Common myeloid progenitor, CD34-positive (primary cell): Measurements from ENCODE around the gene SYNDIG1.

Experiments
- CTCF ChIA-PET: fragments of 350-600 bp; sonication (Branson Sonifier 250); formaldehyde crosslinking; loops from one replicate; lab custom pipeline; 2021; ENCODE audit warnings: antibody characterized with exemption; lab: Charles Lee
- POLR2A ChIA-PET: fragments of 350-600 bp; sonication (Branson Sonifier 250); formaldehyde crosslinking; loops from one replicate; lab custom pipeline; 2021; ENCODE audit warnings: antibody characterized with exemption; lab: Charles Lee
- DNase-seq, 3 donors: peaks; one replicate each; pipeline versions ENCODE4 v3.0.0 to v3.0.0-alpha.2; 2013
- H3K27ac ChIP-seq, 2 experiments: 1 replicate in 1 of 2; 2 replicates in 1 of 2; pipeline ENCODE4 v1.7.0; 2013; ENCODE audit warnings: inconsistent platforms in 2 of 2, low read length in 2 of 2, mild to moderate bottlenecking in 2 of 2, low read depth in 1 of 2, moderate library complexity in 1 of 2; ENCODE audit not compliant: severe bottlenecking in 2 of 2, insufficient read depth in 1 of 2, poor library complexity in 1 of 2
- H3K27me3 ChIP-seq, 5 experiments: replicated peaks in 2 of 5; 1 replicate in 3 of 5; 2 replicates in 2 of 5; pipeline versions ENCODE4 v1.6.1 to v1.7.0; 2013; ENCODE audit warnings: low read length in 4 of 5, mild to moderate bottlenecking in 2 of 5, moderate library complexity in 2 of 5, inconsistent platforms in 1 of 5; ENCODE audit not compliant: insufficient read depth in 5 of 5, control insufficient read depth in 4 of 5
- H3K36me3 ChIP-seq, 4 experiments: 1 replicate in 2 of 4; 2 replicates in 2 of 4; pipeline versions ENCODE4 v1.6.1 to v1.7.0; 2013; ENCODE audit warnings: low read length in 3 of 4, control low read depth in 1 of 4, mild to moderate bottlenecking in 1 of 4; ENCODE audit not compliant: control insufficient read depth in 4 of 4, insufficient read depth in 4 of 4
- H3K4me1 ChIP-seq, 4 experiments: 1 replicate in 3 of 4; 2 replicates in 1 of 4; pipeline versions ENCODE4 v1.6.1 to v1.7.1; 2013; ENCODE audit warnings: low read length in 3 of 4, mild to moderate bottlenecking in 3 of 4, control low read depth in 1 of 4, inconsistent platforms in 1 of 4, moderate library complexity in 1 of 4; ENCODE audit not compliant: control insufficient read depth in 4 of 4, insufficient read depth in 4 of 4; ENCODE audit errors: control extremely low read depth in 1 of 4
- H3K4me3 ChIP-seq, 7 experiments: 1 replicate in 4 of 7; 2 replicates in 3 of 7; pipeline versions ENCODE4 v1.5.1 to v1.7.0; 2013; ENCODE audit warnings: mild to moderate bottlenecking in 7 of 7, low read length in 6 of 7, moderate library complexity in 6 of 7, inconsistent platforms in 2 of 7, low read depth in 2 of 7, control low read depth in 1 of 7; ENCODE audit not compliant: insufficient read depth in 4 of 7, control insufficient read depth in 1 of 7; ENCODE audit errors: extremely low read depth in 1 of 7
- H3K9me3 ChIP-seq, 5 experiments: 1 replicate in 4 of 5; 2 replicates in 1 of 5; pipeline versions ENCODE4 v1.6.1 to v1.7.1; 2013; ENCODE audit warnings: low read length in 4 of 5, mild to moderate bottlenecking in 2 of 5, inconsistent platforms in 1 of 5, low read depth in 1 of 5, moderate library complexity in 1 of 5; ENCODE audit not compliant: control insufficient read depth in 4 of 5, insufficient read depth in 2 of 5; ENCODE audit errors: control extremely low read depth in 1 of 5
- WGBS: methylation state at CpG from one replicate; pipeline ENCODE4 v1.1.5; 2013; ENCODE audit not compliant: insufficient coverage; 5-methylcytosine and 5-hydroxymethylcytosine counted together

Gene SYNDIG1

GRCh38 chr20:24598996-24599395 is 129.6 kb downstream of the SYNDIG1 start:
- H3K36me3 ChIP-seq: no peaks in the 10 kb centered on the region
- ChIA-PET CTCF (no interaction called here), POLR2A (no interaction called here)
- no peak for DNase-seq
- no peaks in the 10 kb centered on the region for H3K4me1 ChIP-seq
- no peak overlapping the region for H3K27ac ChIP-seq
- H3K27me3 ChIP-seq: no peaks in the 10 kb centered on the region
- H3K4me3 ChIP-seq: no peak overlapping the region
- peaks cover 0 to 8% (median 5%) of the 10 kb centered on the region in 5 experiments for H3K9me3 ChIP-seq

GRCh38 chr20:24600012-24600411 is 130.6 kb downstream of the SYNDIG1 start:
- H3K36me3 ChIP-seq: no peaks in the 10 kb centered on the region
- no peak overlapping the region for H3K27ac ChIP-seq
- H3K9me3 ChIP-seq: peaks cover 0 to 8% (median 5%) of the 10 kb centered on the region in 5 experiments
- no CpG with 5 or more reads among the region's 3 CpGs for WGBS
- CTCF ChIA-PET: no interaction called here
- H3K4me1 ChIP-seq: no peaks in the 10 kb centered on the region
- POLR2A ChIA-PET: no interaction called here
- DNase-seq: no peak
- H3K27me3 ChIP-seq: no peaks in the 10 kb centered on the region
- no peak overlapping the region for H3K4me3 ChIP-seq

GRCh38 chr20:24603454-24603853 is 134.0 kb downstream of the SYNDIG1 start:
- ChIA-PET POLR2A (no interaction called here), CTCF (no interaction called here)
- H3K36me3 ChIP-seq: no peaks in the 10 kb centered on the region
- DNase-seq: no peak
- H3K27me3 ChIP-seq: no peaks in the 10 kb centered on the region
- no peak overlapping the region for H3K27ac ChIP-seq
- peaks cover 0 to 8% (median 2%) of the 10 kb centered on the region in 5 experiments for H3K9me3 ChIP-seq
- H3K4me3 ChIP-seq: no peak overlapping the region
- no peaks in the 10 kb centered on the region for H3K4me1 ChIP-seq
- WGBS: 94% methylated on average over 5 of the region's 8 CpGs

- Histone ChIP-seq H3K4me3 (no peak overlapping the region), H3K9me3 (peaks cover 0 to 5% (median 2%) of the 10 kb centered on the region in 5 experiments), H3K27me3 (no peaks in the 10 kb centered on the region), H3K36me3 (no peaks in the 10 kb centered on the region), H3K27ac (no peak overlapping the region), H3K4me1 (no peaks in the 10 kb centered on the region)
- ChIA-PET POLR2A (no interaction called here), CTCF (no interaction called here)
- no peak for DNase-seq
- WGBS: 97% methylated on average over 3 of the region's 4 CpGs
Observed at GRCh38 chr20:24604966-24605665, 135.7 kb downstream of the SYNDIG1 start.

GRCh38 chr20:24605937-24606455 is 136.6 kb downstream of the SYNDIG1 start:
- no peak for DNase-seq
- POLR2A ChIA-PET: no interaction called here
- WGBS: 98% methylated on average over 3 of the region's 4 CpGs

DNA sequence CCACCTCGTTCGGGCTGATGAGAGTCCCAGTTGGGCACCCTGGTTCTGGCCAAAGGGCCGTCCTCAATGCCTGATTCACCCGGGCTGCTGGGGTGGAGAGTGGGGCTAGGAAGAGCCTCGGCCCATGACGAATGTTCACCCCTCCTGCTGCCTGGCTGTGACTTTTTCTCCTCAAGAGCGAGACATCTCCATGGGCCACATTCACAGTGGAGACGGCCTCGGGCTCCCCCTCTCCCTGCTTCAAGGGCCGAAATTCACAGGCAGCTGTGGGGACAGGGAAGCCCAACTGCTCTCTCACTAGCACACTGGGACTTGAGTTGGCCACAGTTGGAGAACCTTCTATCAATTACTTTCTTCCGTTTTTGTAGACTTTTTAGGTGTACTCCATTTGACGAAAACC is 138.0 kb downstream of the SYNDIG1 start:
- CTCF ChIA-PET: interaction anchor here (1.2 kb wide), 1 partner anchor 226 kb away, joined by 3 read pairs; no protein-coding TSS in a partner anchor
- no peak overlapping the region for H3K27ac ChIP-seq

More at GRCh38 chr20:24605937-24606455, 136.6 kb downstream of the SYNDIG1 start:
- H3K4me1 ChIP-seq: no peaks in the 10 kb centered on the region
- CTCF ChIA-PET: no interaction called here
- no peaks in the 10 kb centered on the region for H3K36me3 ChIP-seq
- no peaks in the 10 kb centered on the region for H3K27me3 ChIP-seq
- peaks cover 0 to 3% (median 0%) of the 10 kb centered on the region in 5 experiments for H3K9me3 ChIP-seq
- H3K4me3 ChIP-seq: no peak overlapping the region
- H3K27ac ChIP-seq: no peak overlapping the region

GRCh38 chr20:24608926-24609667 is 139.7 kb downstream of the SYNDIG1 start:
- H3K27ac ChIP-seq: no peak overlapping the region
- no peak overlapping the region for H3K4me3 ChIP-seq
- H3K27me3 ChIP-seq: no peaks in the 10 kb centered on the region
- H3K4me1 ChIP-seq: no peaks in the 10 kb centered on the region
- H3K9me3 ChIP-seq: no peaks in the 10 kb centered on the region
- 93% methylated on average over 7 of the region's 9 CpGs for WGBS
- DNase-seq: no peak
- no peaks in the 10 kb centered on the region for H3K36me3 ChIP-seq
- ChIA-PET POLR2A (interaction anchor here (0.5 kb wide), 1 partner anchor 31 kb away, joined by 4 read pairs; no protein-coding TSS in a partner anchor), CTCF (no interaction called here)

More for the DNA sequence above, 138.0 kb downstream of the SYNDIG1 start:
- H3K27me3 ChIP-seq: no peaks in the 10 kb centered on the region
- no peaks in the 10 kb centered on the region for H3K4me1 ChIP-seq
- WGBS: 95% methylated on average over 8 of the region's 12 CpGs
- DNase-seq: no peak
- H3K4me3 ChIP-seq: no peak overlapping the region
- H3K9me3 ChIP-seq: no peaks in the 10 kb centered on the region
- POLR2A ChIA-PET: no interaction called here
- H3K36me3 ChIP-seq: no peaks in the 10 kb centered on the region
